Parathyroid adenoma (tissue), 2 donors: Measurements from ENCODE around the gene NEK7.

Experiments used
- H2AFZ ChIP-seq: fragments of 300-600 bp; sonication (generic); one replicate; pipeline ENCODE4 v1.7.0; 2017; ENCODE audit warnings: antibody characterized with exemption, mild to moderate bottlenecking
- H3K27ac ChIP-seq: fragments of 300-600 bp; sonication (generic); one replicate; pipeline ENCODE4 v1.7.0; 2017
- H3K27me3 ChIP-seq: fragments of 300-600 bp; sonication (generic); one replicate; pipeline ENCODE4 v1.7.0; 2017; ENCODE audit warnings: low read length; ENCODE audit not compliant: control insufficient read depth, insufficient read depth
- H3K36me3 ChIP-seq: fragments of 300-600 bp; sonication (generic); one replicate; pipeline ENCODE4 v1.7.0; 2017; ENCODE audit warnings: low read length; ENCODE audit not compliant: control insufficient read depth, insufficient read depth
- H3K4me1 ChIP-seq: fragments of 300-600 bp; sonication (generic); one replicate; pipeline ENCODE4 v1.7.0; 2017; ENCODE audit warnings: control low read depth
- H3K4me2 ChIP-seq: fragments of 300-600 bp; sonication (generic); one replicate; pipeline ENCODE4 v1.7.0; 2017; ENCODE audit warnings: low read length
- H3K4me3 ChIP-seq: fragments of 300-600 bp; sonication (generic); one replicate; pipeline ENCODE4 v1.7.0; 2017; ENCODE audit warnings: low read depth, low read length
- H3K79me2 ChIP-seq: fragments of 300-600 bp; sonication (generic); one replicate; pipeline ENCODE4 v1.7.0; 2017; ENCODE audit warnings: control low read depth
- H3K9ac ChIP-seq: fragments of 300-600 bp; sonication (generic); one replicate; pipeline ENCODE4 v1.7.0; 2017; ENCODE audit warnings: mild to moderate bottlenecking
- H3K9me3 ChIP-seq: fragments of 300-600 bp; sonication (generic); one replicate; pipeline ENCODE4 v1.7.0; 2017; ENCODE audit warnings: low read length; ENCODE audit not compliant: control insufficient read depth
- TF ChIP-seq, protein P1 (sequence below): fragments of 300-600 bp; sonication (generic); IDR thresholded peaks from one replicate; pipeline ENCODE4 v1.7.0; 2017; ENCODE audit warnings: antibody characterized with exemption, mild to moderate bottlenecking
- donor health status: primary hyperparathyroidism.

The NEK7 gene

DNA sequence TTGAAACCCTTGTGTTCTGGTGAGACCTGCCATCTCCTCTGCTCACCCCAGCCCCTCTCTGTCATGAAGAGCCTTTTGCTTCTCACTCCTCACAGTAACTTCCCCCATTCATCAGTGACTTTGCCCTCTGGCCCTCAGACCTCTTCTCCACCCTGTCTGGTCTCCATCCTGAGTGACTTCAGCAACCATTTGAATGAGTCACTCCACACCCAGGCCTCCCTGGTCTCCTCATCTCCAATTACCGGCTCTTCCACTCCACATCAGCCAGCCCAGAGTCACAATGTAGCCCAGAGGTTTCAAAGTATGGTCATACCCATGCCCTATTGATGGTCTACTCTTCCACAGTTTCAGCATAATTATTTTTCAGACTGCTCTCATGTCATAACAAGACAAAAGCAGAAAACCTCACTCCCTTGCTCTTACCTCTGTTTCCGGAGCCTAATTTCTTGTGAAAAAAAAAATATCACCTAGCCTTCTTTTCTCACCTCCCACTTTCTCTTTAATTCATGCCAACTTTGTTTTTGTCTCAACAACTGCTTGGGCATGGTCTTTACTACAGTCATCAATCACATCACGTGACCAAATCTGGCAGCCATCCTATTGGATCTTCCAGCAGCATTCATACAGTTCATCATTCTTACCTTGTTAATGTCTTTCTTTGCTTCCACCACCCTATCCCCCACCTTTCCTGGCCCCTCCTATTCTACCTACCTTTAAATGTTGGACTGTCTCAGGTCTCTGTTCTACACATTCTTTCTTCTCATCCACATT, 35.6 kb upstream of the NEK7 start:
- H3K4me3 ChIP-seq, result no peak overlapping the region
- TF ChIP-seq, protein P1, sequence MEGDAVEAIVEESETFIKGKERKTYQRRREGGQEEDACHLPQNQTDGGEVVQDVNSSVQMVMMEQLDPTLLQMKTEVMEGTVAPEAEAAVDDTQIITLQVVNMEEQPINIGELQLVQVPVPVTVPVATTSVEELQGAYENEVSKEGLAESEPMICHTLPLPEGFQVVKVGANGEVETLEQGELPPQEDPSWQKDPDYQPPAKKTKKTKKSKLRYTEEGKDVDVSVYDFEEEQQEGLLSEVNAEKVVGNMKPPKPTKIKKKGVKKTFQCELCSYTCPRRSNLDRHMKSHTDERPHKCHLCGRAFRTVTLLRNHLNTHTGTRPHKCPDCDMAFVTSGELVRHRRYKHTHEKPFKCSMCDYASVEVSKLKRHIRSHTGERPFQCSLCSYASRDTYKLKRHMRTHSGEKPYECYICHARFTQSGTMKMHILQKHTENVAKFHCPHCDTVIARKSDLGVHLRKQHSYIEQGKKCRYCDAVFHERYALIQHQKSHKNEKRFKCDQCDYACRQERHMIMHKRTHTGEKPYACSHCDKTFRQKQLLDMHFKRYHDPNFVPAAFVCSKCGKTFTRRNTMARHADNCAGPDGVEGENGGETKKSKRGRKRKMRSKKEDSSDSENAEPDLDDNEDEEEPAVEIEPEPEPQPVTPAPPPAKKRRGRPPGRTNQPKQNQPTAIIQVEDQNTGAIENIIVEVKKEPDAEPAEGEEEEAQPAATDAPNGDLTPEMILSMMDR, result no peak

DNA sequence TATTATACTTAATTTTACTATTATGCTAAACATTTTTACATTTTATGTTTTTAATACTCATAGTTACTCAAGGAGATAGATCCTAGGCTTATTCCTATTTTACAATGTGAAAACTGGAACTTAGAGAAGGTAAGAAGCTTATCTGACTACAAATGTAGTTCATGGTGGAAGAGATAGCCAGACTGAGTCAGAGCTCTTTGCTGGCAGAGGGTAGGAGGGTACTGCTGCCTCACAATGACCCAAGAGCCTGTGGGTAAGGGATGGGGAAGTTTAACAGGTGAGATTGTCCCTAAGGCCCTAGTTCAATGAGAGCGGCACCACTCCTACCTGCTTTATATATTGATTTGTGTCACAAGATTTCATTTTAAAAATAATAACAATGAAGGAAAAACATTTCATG, 34.1 kb upstream of the NEK7 start:
- Histone ChIP-seq H3K27ac (no peak overlapping the region), H3K9me3 (no peaks in the 10 kb centered on the region), H3K4me3 (no peak overlapping the region), H3K27me3 (no peaks in the 10 kb centered on the region), H3K79me2 (no peaks in the 10 kb centered on the region), H3K9ac (no peak overlapping the region), H3K36me3 (no peaks in the 10 kb centered on the region), H3K4me2 (no peak overlapping the region), H3K4me1 (no peaks in the 10 kb centered on the region), H2AFZ (no peak overlapping the region)
- TF ChIP-seq, protein P1, result no peak

More for the DNA sequence above, 35.6 kb upstream of the NEK7 start:
- Histone ChIP-seq H3K9me3 (no peaks in the 10 kb centered on the region), H2AFZ (no peak overlapping the region), H3K36me3 (no peaks in the 10 kb centered on the region), H3K4me1 (no peaks in the 10 kb centered on the region), H3K9ac (no peak overlapping the region), H3K79me2 (no peaks in the 10 kb centered on the region), H3K4me2 (no peak overlapping the region), H3K27me3 (no peaks in the 10 kb centered on the region), H3K27ac (no peak overlapping the region)

DNA sequence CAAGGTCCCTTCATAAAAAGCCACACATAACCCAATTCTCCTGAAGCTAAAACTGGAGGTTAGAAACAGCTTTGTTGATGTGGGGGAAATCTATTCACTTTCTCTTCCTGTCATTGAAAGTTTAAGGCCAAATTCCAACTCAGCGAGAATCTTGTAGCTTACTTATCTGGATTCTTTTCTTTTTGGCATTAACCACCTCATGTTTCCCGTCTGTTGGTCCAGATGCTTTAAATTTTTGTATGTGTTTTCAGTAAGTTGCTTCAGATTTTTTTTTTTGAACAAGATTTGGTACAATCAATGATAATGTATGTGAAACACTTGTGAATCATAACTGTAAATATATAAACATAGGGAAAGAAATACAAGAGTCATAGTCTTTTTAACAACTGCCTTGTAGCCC, 33.7 kb upstream of the NEK7 start:
- no peaks in the 10 kb centered on the region for H3K36me3 ChIP-seq
- TF ChIP-seq, protein P1, result no peak
- H3K9ac ChIP-seq, result no peak overlapping the region
- H2AFZ ChIP-seq, result no peak overlapping the region
- H3K79me2 ChIP-seq, result no peaks in the 10 kb centered on the region
- H3K4me3 ChIP-seq, result no peak overlapping the region
- H3K9me3 ChIP-seq, result no peaks in the 10 kb centered on the region
- H3K27ac ChIP-seq, result no peak overlapping the region
- H3K4me2 ChIP-seq, result no peak overlapping the region
- no peaks in the 10 kb centered on the region for H3K4me1 ChIP-seq
- no peaks in the 10 kb centered on the region for H3K27me3 ChIP-seq

DNA sequence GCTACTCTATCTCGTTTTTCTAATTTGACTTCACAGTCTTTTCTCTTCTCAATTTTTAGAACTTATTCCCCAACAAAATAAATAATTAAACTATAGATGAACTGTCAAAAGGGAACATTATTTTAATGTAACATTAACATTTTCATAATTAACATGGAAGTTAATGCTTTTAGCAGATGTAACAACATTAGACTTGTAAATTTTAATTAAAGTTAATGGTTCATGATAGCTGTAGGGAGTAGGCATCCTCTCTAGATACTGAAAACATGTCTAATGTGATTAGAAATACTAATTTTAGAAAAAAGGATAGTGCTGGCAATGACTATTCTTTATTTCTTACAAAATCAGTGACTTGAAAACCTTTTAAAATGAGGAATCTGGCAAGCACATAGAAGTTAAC, 32.1 kb upstream of the NEK7 start:
- Histone ChIP-seq H3K4me2 (no peak overlapping the region), H3K79me2 (no peaks in the 10 kb centered on the region), H3K4me3 (no peak overlapping the region), H3K9me3 (no peaks in the 10 kb centered on the region), H2AFZ (no peak overlapping the region), H3K27ac (no peak overlapping the region), H3K9ac (no peak overlapping the region), H3K27me3 (no peaks in the 10 kb centered on the region), H3K36me3 (no peaks in the 10 kb centered on the region), H3K4me1 (no peaks in the 10 kb centered on the region)
- TF ChIP-seq, protein P1, result no peak
